Measurements from ENCODE around the gene EXOC6.

- TF ChIP-seq GATA2 (IDR thresholded peaks at IDR 0.05; ENCODE audit: low read depth, low read length) (no peak), GATA3 (IDR thresholded peaks at IDR 0.05; ENCODE audit: low read depth, low read length) (no peak)
Observed at GRCh38 chr10:93106631-93107072, 258.3 kb downstream of the EXOC6 start.
